ENCODE data around the gene SUSD5. TPM values are rescaled to one million over a fixed set of nuclear protein-coding genes. Genes with fewer than 3 reads are reported as not detected.

Gene SUSD5
- total and polyA plus RNA-seq, 2 experiments from 2014 or later, result 1.4 to 3.6 TPM

Small RNA genes lying within 50 kb of the gene (small RNA-seq; reads per million reads assigned to genes)
- not detected for gene AC123900.1 (ENCODE audit: low replicate concordance)
- gene RN7SL296P (ENCODE audit: low replicate concordance), result not detected

Other genes with a start within 250 kb of the SUSD5 start
- gene GLB1, start 121.7 kb downstream of the SUSD5 start, total RNA-seq (2014; rRNA removed; shearing (Covaris generic)), result 67.3 and 68.7 TPM in 2 replicates
- gene GLB1, start 121.7 kb downstream of the SUSD5 start, polyA plus RNA-seq (2016; fragmentation: Nextera tagmentation; extraction: Ambion mirVana), result 23.4 and 26.3 TPM in 2 replicates
- 7.2 and 7.5 TPM in 2 replicates for gene TMPPE, start 121.7 kb downstream of the SUSD5 start, total RNA-seq (2014; rRNA removed; shearing (Covaris generic))
- gene TMPPE, start 121.7 kb downstream of the SUSD5 start, polyA plus RNA-seq (2016; fragmentation: Nextera tagmentation; extraction: Ambion mirVana), result 0.92 and 1.0 TPM in 2 replicates
- gene CRTAP, start 104.8 kb downstream of the SUSD5 start, total RNA-seq (2014; rRNA removed; shearing (Covaris generic)), result 185 and 210 TPM in 2 replicates
- gene CRTAP, start 104.8 kb downstream of the SUSD5 start, polyA plus RNA-seq (2016; fragmentation: Nextera tagmentation; extraction: Ambion mirVana), result 71.9 and 75.3 TPM in 2 replicates
- 4.4 and 5.7 TPM in 2 replicates for gene FBXL2, start 58.6 kb upstream of the SUSD5 start, total RNA-seq (2014; rRNA removed; shearing (Covaris generic))
- 2.1 and 2.8 TPM in 2 replicates for gene FBXL2, start 58.6 kb upstream of the SUSD5 start, polyA plus RNA-seq (2016; fragmentation: Nextera tagmentation; extraction: Ambion mirVana)
- gene UBP1, start 221.6 kb upstream of the SUSD5 start, total RNA-seq (2014; rRNA removed; shearing (Covaris generic)), result 65.6 and 66.8 TPM in 2 replicates
- gene UBP1, start 221.6 kb upstream of the SUSD5 start, polyA plus RNA-seq (2016; fragmentation: Nextera tagmentation; extraction: Ambion mirVana), result 16.3 and 16.8 TPM in 2 replicates

All from GM23338 (cell line).